K562 (cell line): Measurements from ENCODE around the gene P2RY6. TPM values are rescaled to one million over a fixed set of nuclear protein-coding genes. Genes with fewer than 3 reads are reported as not detected.

Experiments
- NCOA6 ChIP-seq: fragments of 450-650 bp; IDR thresholded peaks from 2 replicates; pipeline ENCODE4 v1.6.1; 2017; ENCODE audit warnings: mild to moderate bottlenecking
- SNRNP70 ChIP-seq: fragments of 200-400 bp; formaldehyde crosslinking; optimal IDR thresholded peaks from 2 replicates; pipeline ENCODE3; 2017; ENCODE audit warnings: low read depth, low read length
- ZNF263 ChIP-seq: sonication (generic); formaldehyde crosslinking; IDR thresholded peaks from 2 replicates; pipeline ENCODE4 v1.8.0; 2022; ENCODE audit warnings: mild to moderate bottlenecking, missing genetic modification reagents, borderline replicate concordance
- ZNF318 ChIP-seq, 2 experiments: fragments of 450-650 bp; IDR thresholded peaks; 2 replicates each; pipeline ENCODE4 v1.6.1; 2016; ENCODE audit warnings: mild to moderate bottlenecking in 2 of 2, borderline replicate concordance in 1 of 2, low read depth in 1 of 2, moderate library complexity in 1 of 2
- polyA plus RNA-seq, 8 experiments: library from polyadenylated mRNA; depleted of rRNA in 4 of 8; stranded (reverse) in 5 of 8; unstranded in 3 of 8; fragments of >200 nt; fragmentation: Nextera tagmentation in 2 of 8; fragmentation: Illumina TruSeq in 1 of 8; extraction: Ambion mirVana in 2 of 8; extraction: Trizol in 1 of 8; gene quantifications; 2 replicates each; pipeline versions ENCODE4 v1.2.1 to v1.2.3, GENCODE V29; 2011 to 2014; ENCODE audit warnings: inconsistent platforms in 1 of 8, missing spikeins in 1 of 8
- total RNA-seq, 7 experiments: library from RNA; depleted of rRNA in 6 of 7; stranded (reverse); fragments of >200 nt in 6 of 7; fragmentation: Illumina TruSeq in 2 of 7; extraction: Trizol in 2 of 7; gene quantifications; 2 replicates each; pipeline versions ENCODE4 v1.2.1 to v1.2.3, GENCODE V29; 2011 to 2021; ENCODE audit warnings: low replicate concordance in 1 of 7

The P2RY6 gene
- total and polyA plus RNA-seq, 9 of the 15 experiments (the other 6 are each of a cell fraction or from before 2014, with no cell fraction given), result not detected

- TF ChIP-seq ZNF263 (CRISPR knock-in tag) (no peak), SNRNP70 (no peak), NCOA6 (no peak), ZNF318 (IDR thresholded peaks at IDR 0.05; ENCODE audit: borderline replicate concordance in 1 of 2, low read depth in 1 of 2) (no peak)
- TF ChIP-seq, all 486 proteins: peak for 0
Observed at GRCh38 chr11:73295996-73296318, 23.8 kb downstream of the P2RY6 start (continued).
